ENCODE results near the gene CAPS2.

Gene CAPS2

DNA sequence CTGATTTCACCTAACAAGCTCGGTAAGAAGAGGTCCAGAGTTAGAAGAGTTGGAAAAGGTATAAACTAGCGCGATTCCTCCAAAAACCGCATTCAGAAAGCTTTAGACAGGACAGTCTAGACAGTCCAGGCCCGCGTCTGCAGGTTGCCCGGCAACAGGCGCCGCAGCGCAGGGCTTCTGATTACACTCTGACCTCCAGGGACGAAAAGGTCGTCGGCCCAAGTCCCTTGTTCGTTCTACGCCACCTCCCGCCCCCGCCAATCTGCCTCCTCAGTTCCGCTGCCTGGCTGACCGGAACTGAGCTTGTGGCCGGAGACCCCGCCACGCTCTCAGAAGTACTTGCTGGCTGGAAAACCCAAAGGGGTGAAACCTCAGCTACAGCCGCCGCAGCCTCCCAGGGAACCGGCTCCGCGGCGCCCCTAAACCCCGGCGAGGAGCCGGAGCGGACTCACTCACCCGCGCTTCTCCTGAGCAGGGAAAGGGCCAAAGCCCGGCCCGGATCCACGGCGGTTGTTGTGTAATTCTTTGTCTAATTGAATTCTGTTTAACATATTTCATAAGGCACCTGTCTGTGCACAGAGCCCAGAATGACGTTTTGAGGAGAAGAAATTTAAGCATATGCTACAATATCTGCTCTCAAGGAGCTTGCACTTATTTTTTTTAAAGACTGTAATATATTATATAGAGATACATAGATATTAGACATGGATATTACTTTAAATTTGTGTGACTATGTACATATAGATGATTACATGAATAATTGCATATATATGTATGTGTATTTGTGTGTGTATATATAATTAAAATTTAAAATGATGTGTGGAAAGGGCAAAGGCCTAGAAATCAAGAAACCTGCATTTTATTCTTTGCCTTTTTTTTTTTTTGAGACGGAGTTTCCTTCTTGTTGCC is at the start of gene CAPS2:
CAPS2 (minus strand) TSS at position 407 of the 909 bp plus-strand sequence. CDS start 3,826 bp downstream, outside the sequence.
- no peaks in the 10 kb centered on the region for H3K4me1 ChIP-seq (ENCODE audit: insufficient read depth, insufficient read length)
- no peaks in the 10 kb centered on the region for H3K9me3 ChIP-seq (ENCODE audit: insufficient read depth, low read length)
- TF ChIP-seq YY1 (IDR thresholded peaks at IDR 0.05; ENCODE audit: insufficient read depth, insufficient read length) (no peak), SUZ12 (IDR thresholded peaks at IDR 0.05; ENCODE audit: extremely low read depth, insufficient read depth, insufficient read length) (no peak), ZNF274 (IDR thresholded peaks at IDR 0.05; ENCODE audit: low read depth, low read length) (no peak)
- DNase-seq (ENCODE audit: low read depth, low spot score) = peak; percentile 70
- H3K9ac ChIP-seq (ENCODE audit: insufficient read length, low read depth) = peak within 1 kb of the TSS; percentile 66
- H3K27me3 ChIP-seq (ENCODE audit: insufficient read depth, insufficient read length) = no peaks in the 10 kb centered on the region
- no peaks in the 10 kb centered on the region for H3K36me3 ChIP-seq (ENCODE audit: insufficient read depth, insufficient read length, low read length)
- H3K4me3 ChIP-seq (ENCODE audit: insufficient read length, low read depth) = peak within 1 kb of the TSS; percentile 60

DNA sequence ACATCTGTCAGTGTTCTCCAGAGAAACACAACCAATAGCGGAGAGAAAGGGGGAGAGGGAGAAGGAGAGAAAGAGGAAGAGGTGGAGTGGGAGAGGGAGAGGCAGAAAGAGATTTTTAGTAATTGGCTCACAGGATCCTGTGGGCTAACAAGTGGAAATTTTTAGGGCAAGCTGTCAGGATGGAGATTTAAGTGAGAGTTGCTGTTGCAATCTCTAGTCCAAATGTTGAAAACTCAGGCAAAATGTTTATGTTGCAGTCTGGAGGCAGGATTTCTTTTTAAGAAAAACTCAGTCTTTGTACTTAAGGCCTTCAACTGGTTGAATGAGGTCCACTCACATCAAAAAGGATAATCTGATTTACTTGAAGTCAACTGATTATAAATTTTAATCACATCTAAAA is 48.2 kb upstream of the CAPS2 start:
- DNase-seq (ENCODE audit: low read depth, low spot score) = no peak
- H3K36me3 ChIP-seq (ENCODE audit: insufficient read depth, insufficient read length, low read length) = no peaks in the 10 kb centered on the region
- H3K9me3 ChIP-seq (ENCODE audit: insufficient read depth, low read length) = 0 out of 2 replicates have a peak, but pooled peaks cover 8% of the 10 kb centered on the region
- no peak overlapping the region for H3K4me3 ChIP-seq (ENCODE audit: insufficient read length, low read depth)
- H3K27me3 ChIP-seq (ENCODE audit: insufficient read depth, insufficient read length) = no peaks in the 10 kb centered on the region
- H3K4me1 ChIP-seq (ENCODE audit: insufficient read depth, insufficient read length) = no peaks in the 10 kb centered on the region
- H3K9ac ChIP-seq (ENCODE audit: insufficient read length, low read depth) = no peak overlapping the region
- no peak for TF ChIP-seq YY1 (IDR thresholded peaks at IDR 0.05; ENCODE audit: insufficient read depth, insufficient read length)
- TF ChIP-seq ZNF274 (IDR thresholded peaks at IDR 0.05; ENCODE audit: low read depth, low read length) = no peak
- TF ChIP-seq SUZ12 (IDR thresholded peaks at IDR 0.05; ENCODE audit: extremely low read depth, insufficient read depth, insufficient read length) = no peak

- Histone ChIP-seq H3K27me3 (ENCODE audit: insufficient read depth, insufficient read length) (no peaks in the 10 kb centered on the region), H3K36me3 (ENCODE audit: insufficient read depth, insufficient read length, low read length) (peaks cover 16% of the 10 kb centered on the region), H3K4me1 (ENCODE audit: insufficient read depth, insufficient read length) (no peaks in the 10 kb centered on the region), H3K9me3 (ENCODE audit: insufficient read depth, low read length) (peaks cover 13% of the 10 kb centered on the region), H3K9ac (ENCODE audit: insufficient read length, low read depth) (no peak overlapping the region), H3K4me3 (ENCODE audit: insufficient read length, low read depth) (no peak overlapping the region)
- no peak for DNase-seq (ENCODE audit: low read depth, low spot score)
- TF ChIP-seq YY1 (IDR thresholded peaks at IDR 0.05; ENCODE audit: insufficient read depth, insufficient read length) (no peak), ZNF274 (IDR thresholded peaks at IDR 0.05; ENCODE audit: low read depth, low read length) (no peak), SUZ12 (IDR thresholded peaks at IDR 0.05; ENCODE audit: extremely low read depth, insufficient read depth, insufficient read length) (no peak)
These were observed 44.8 kb upstream of the CAPS2 start for GRCh38 chr12:75374971-75375370.

- Histone ChIP-seq H3K4me3 (ENCODE audit: insufficient read length, low read depth) (peak overlapping the region; percentile 29), H3K36me3 (ENCODE audit: insufficient read depth, insufficient read length, low read length) (peaks cover 17% of the 10 kb centered on the region), H3K4me1 (ENCODE audit: insufficient read depth, insufficient read length) (no peaks in the 10 kb centered on the region), H3K9ac (ENCODE audit: insufficient read length, low read depth) (peak overlapping the region; percentile 52), H3K27me3 (ENCODE audit: insufficient read depth, insufficient read length) (no peaks in the 10 kb centered on the region), H3K9me3 (ENCODE audit: insufficient read depth, low read length) (peaks cover 43% of the 10 kb centered on the region)
- TF ChIP-seq YY1 (IDR thresholded peaks at IDR 0.05; ENCODE audit: insufficient read depth, insufficient read length) (no peak), ZNF274 (IDR thresholded peaks at IDR 0.05; ENCODE audit: low read depth, low read length) (no peak), SUZ12 (IDR thresholded peaks at IDR 0.05; ENCODE audit: extremely low read depth, insufficient read depth, insufficient read length) (no peak)
- peak; percentile 46 for DNase-seq (ENCODE audit: low read depth, low spot score)
These were observed 36.5 kb upstream of the CAPS2 start for GRCh38 chr12:75366629-75367028.

GRCh38 chr12:75364919-75365318 is 34.8 kb upstream of the CAPS2 start:
- no peaks in the 10 kb centered on the region for H3K27me3 ChIP-seq (ENCODE audit: insufficient read depth, insufficient read length)
- peaks cover 3% of the 10 kb centered on the region for H3K36me3 ChIP-seq (ENCODE audit: insufficient read depth, insufficient read length, low read length)
- no peak for DNase-seq (ENCODE audit: low read depth, low spot score)
- H3K9me3 ChIP-seq (ENCODE audit: insufficient read depth, low read length) = peaks cover 51% of the 10 kb centered on the region
- no peaks in the 10 kb centered on the region for H3K4me1 ChIP-seq (ENCODE audit: insufficient read depth, insufficient read length)
- no peak for TF ChIP-seq ZNF274 (IDR thresholded peaks at IDR 0.05; ENCODE audit: low read depth, low read length)
- TF ChIP-seq SUZ12 (IDR thresholded peaks at IDR 0.05; ENCODE audit: extremely low read depth, insufficient read depth, insufficient read length) = no peak
- TF ChIP-seq YY1 (IDR thresholded peaks at IDR 0.05; ENCODE audit: insufficient read depth, insufficient read length) = no peak
- no peak overlapping the region for H3K4me3 ChIP-seq (ENCODE audit: insufficient read length, low read depth)
- H3K9ac ChIP-seq (ENCODE audit: insufficient read length, low read depth) = no peak overlapping the region

- TF ChIP-seq SUZ12 (IDR thresholded peaks at IDR 0.05; ENCODE audit: extremely low read depth, insufficient read depth, insufficient read length) = no peak
- no peak for TF ChIP-seq ZNF274 (IDR thresholded peaks at IDR 0.05; ENCODE audit: low read depth, low read length)
- Histone ChIP-seq H3K4me3 (ENCODE audit: insufficient read length, low read depth) (no peak overlapping the region), H3K9me3 (ENCODE audit: insufficient read depth, low read length) (peaks cover 40% of the 10 kb centered on the region), H3K4me1 (ENCODE audit: insufficient read depth, insufficient read length) (no peaks in the 10 kb centered on the region), H3K27me3 (ENCODE audit: insufficient read depth, insufficient read length) (no peaks in the 10 kb centered on the region), H3K9ac (ENCODE audit: insufficient read length, low read depth) (no peak overlapping the region), H3K36me3 (ENCODE audit: insufficient read depth, insufficient read length, low read length) (no peaks in the 10 kb centered on the region)
- no peak for DNase-seq (ENCODE audit: low read depth, low spot score)
These were observed 31.3 kb upstream of the CAPS2 start for GRCh38 chr12:75361408-75361807.

GRCh38 chr12:75360920-75361319 is 30.8 kb upstream of the CAPS2 start:
- H3K27me3 ChIP-seq (ENCODE audit: insufficient read depth, insufficient read length) = no peaks in the 10 kb centered on the region
- TF ChIP-seq ZNF274 (IDR thresholded peaks at IDR 0.05; ENCODE audit: low read depth, low read length) (no peak), YY1 (IDR thresholded peaks at IDR 0.05; ENCODE audit: insufficient read depth, insufficient read length) (no peak), SUZ12 (IDR thresholded peaks at IDR 0.05; ENCODE audit: extremely low read depth, insufficient read depth, insufficient read length) (no peak)
- H3K9ac ChIP-seq (ENCODE audit: insufficient read length, low read depth) = no peak overlapping the region
- no peak for DNase-seq (ENCODE audit: low read depth, low spot score)
- no peak overlapping the region for H3K4me3 ChIP-seq (ENCODE audit: insufficient read length, low read depth)
- H3K4me1 ChIP-seq (ENCODE audit: insufficient read depth, insufficient read length) = no peaks in the 10 kb centered on the region
- H3K36me3 ChIP-seq (ENCODE audit: insufficient read depth, insufficient read length, low read length) = no peaks in the 10 kb centered on the region
- H3K9me3 ChIP-seq (ENCODE audit: insufficient read depth, low read length) = peaks cover 45% of the 10 kb centered on the region
